Measurements from ENCODE around the gene GDPD1. TPM values are rescaled to one million over a fixed set of nuclear protein-coding genes. Genes with fewer than 3 reads are reported as not detected.

The GDPD1 gene
- total and polyA plus RNA-seq, 2 donors from 2014 or later: 2.5 to 2.8 TPM

DNA sequence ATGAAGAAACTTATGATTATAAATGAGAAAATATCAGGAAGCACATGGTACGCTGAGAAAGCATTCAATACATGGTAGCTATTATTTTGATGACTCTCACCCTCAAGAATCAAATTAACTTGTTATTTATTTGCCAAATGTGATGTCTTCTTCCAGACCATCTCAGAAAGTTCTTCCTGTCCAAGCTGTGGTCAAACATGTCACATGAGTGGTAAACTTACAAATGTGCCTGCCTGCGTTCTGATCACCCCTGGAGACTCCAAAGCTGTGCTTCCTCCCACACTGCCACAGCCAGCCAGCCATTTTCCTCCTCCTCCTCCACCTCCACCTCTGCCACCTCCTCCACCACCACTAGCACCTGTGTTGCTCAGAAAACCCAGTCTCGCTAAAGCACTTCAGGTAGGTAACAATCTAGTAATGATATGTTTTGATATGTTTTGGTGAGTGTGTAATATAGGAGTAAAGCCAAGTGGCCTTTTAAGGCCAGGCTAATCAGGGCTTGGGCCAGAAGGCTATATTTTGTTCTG is 26.9 kb upstream of the GDPD1 start:
- intact Hi-C loops (cut with DNase I): no loop called here
- no peak overlapping the region for H3K27ac ChIP-seq (ENCODE audit: low read depth in 2 of 2, low read length in 2 of 2)
- H3K9ac ChIP-seq (ENCODE audit: low read length in 3 of 3): no peak overlapping the region
- FAIRE-seq: no peak
- no peaks in the 10 kb centered on the region for H3K27me3 ChIP-seq (ENCODE audit: control insufficient read depth, insufficient read depth, low read length)
- no peaks in the 10 kb centered on the region for H3K4me1 ChIP-seq (ENCODE audit: control insufficient read depth in 2 of 3, insufficient read depth in 2 of 3, low read depth in 1 of 3, low read length in 3 of 3)
- H3K9me3 ChIP-seq (ENCODE audit: control insufficient read depth in 2 of 3, insufficient read depth in 1 of 3, low read length in 3 of 3): no peaks in the 10 kb centered on the region
- H3K4me3 ChIP-seq (ENCODE audit: low read length in 3 of 3): no peak overlapping the region
- TF ChIP-seq, protein P1, sequence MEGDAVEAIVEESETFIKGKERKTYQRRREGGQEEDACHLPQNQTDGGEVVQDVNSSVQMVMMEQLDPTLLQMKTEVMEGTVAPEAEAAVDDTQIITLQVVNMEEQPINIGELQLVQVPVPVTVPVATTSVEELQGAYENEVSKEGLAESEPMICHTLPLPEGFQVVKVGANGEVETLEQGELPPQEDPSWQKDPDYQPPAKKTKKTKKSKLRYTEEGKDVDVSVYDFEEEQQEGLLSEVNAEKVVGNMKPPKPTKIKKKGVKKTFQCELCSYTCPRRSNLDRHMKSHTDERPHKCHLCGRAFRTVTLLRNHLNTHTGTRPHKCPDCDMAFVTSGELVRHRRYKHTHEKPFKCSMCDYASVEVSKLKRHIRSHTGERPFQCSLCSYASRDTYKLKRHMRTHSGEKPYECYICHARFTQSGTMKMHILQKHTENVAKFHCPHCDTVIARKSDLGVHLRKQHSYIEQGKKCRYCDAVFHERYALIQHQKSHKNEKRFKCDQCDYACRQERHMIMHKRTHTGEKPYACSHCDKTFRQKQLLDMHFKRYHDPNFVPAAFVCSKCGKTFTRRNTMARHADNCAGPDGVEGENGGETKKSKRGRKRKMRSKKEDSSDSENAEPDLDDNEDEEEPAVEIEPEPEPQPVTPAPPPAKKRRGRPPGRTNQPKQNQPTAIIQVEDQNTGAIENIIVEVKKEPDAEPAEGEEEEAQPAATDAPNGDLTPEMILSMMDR (IDR thresholded peaks at IDR 0.05; ENCODE audit: borderline replicate concordance, extremely low read depth, insufficient read depth): no peak
- DNase-seq: no peak
- no peaks in the 10 kb centered on the region for H3K36me3 ChIP-seq (ENCODE audit: control insufficient read depth in 2 of 3, insufficient read depth in 3 of 3, low read length in 3 of 3)

DNA sequence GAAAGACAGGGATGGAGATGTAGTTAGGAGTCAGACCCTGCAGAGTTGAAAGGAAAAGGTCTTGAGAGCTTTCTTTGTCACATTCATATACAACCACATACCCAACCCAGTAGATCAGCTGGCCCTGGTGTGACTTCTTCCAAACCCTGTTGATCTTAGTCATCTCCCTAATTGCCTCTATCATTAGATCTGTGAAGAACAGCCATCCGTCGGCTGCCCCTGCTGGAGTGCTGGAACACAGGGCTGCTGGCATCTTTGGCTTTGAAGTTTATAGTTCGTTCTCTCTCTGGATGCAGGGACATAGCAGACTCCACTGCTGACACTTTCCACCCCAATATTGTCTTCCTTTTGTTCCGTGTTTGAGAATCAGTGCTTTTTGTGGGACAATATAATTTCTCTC is 20.9 kb upstream of the GDPD1 start:
- DNase-seq (no peak), FAIRE-seq (no peak)
- H3K27me3 ChIP-seq (ENCODE audit: control insufficient read depth, insufficient read depth, low read length): no peaks in the 10 kb centered on the region
- intact Hi-C loops (cut with DNase I): no loop called here
- no peak overlapping the region for H3K9ac ChIP-seq (ENCODE audit: low read length in 3 of 3)
- no peak overlapping the region for H3K4me3 ChIP-seq (ENCODE audit: low read length in 3 of 3)
- H3K27ac ChIP-seq (ENCODE audit: low read depth in 2 of 2, low read length in 2 of 2): no peak overlapping the region
- H3K4me1 ChIP-seq (ENCODE audit: control insufficient read depth in 2 of 3, insufficient read depth in 2 of 3, low read depth in 1 of 3, low read length in 3 of 3): no peaks in the 10 kb centered on the region
- no peaks in the 10 kb centered on the region for H3K36me3 ChIP-seq (ENCODE audit: control insufficient read depth in 2 of 3, insufficient read depth in 3 of 3, low read length in 3 of 3)
- H3K9me3 ChIP-seq (ENCODE audit: control insufficient read depth in 2 of 3, insufficient read depth in 1 of 3, low read length in 3 of 3): no peaks in the 10 kb centered on the region
- TF ChIP-seq, protein P1 (IDR thresholded peaks at IDR 0.05; ENCODE audit: borderline replicate concordance, extremely low read depth, insufficient read depth): no peak

DNA sequence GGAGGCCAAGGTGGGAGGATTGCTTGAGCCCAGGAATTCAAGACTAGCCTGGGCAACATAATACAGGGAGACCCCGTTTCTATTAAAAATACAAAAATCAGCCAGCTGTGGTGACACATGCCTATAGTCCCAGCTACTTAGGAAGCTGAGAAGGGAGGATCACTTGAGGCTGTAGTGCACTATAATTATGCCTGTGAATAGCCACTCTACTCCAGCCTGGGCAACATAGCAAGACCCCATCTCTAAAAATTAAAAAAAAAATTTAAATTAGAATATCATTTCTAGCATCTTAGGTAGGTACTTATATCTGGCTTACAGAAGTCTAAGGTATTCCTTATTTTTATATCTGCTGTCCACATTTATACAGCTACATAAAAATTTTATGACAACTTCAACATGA is 18.0 kb upstream of the GDPD1 start:
- Histone ChIP-seq H3K9ac (ENCODE audit: low read length in 3 of 3) (no peak overlapping the region), H3K9me3 (ENCODE audit: control insufficient read depth in 2 of 3, insufficient read depth in 1 of 3, low read length in 3 of 3) (no peaks in the 10 kb centered on the region), H3K36me3 (ENCODE audit: control insufficient read depth in 2 of 3, insufficient read depth in 3 of 3, low read length in 3 of 3) (no peaks in the 10 kb centered on the region), H3K4me1 (ENCODE audit: control insufficient read depth in 2 of 3, insufficient read depth in 2 of 3, low read depth in 1 of 3, low read length in 3 of 3) (no peaks in the 10 kb centered on the region), H3K27ac (ENCODE audit: low read depth in 2 of 2, low read length in 2 of 2) (no peak overlapping the region), H3K4me3 (ENCODE audit: low read length in 3 of 3) (no peak overlapping the region), H3K27me3 (ENCODE audit: control insufficient read depth, insufficient read depth, low read length) (no peaks in the 10 kb centered on the region)
- intact Hi-C loops (cut with DNase I): no loop called here
- FAIRE-seq (no peak), DNase-seq (no peak)
- TF ChIP-seq, protein P1 (IDR thresholded peaks at IDR 0.05; ENCODE audit: borderline replicate concordance, extremely low read depth, insufficient read depth): no peak

DNA sequence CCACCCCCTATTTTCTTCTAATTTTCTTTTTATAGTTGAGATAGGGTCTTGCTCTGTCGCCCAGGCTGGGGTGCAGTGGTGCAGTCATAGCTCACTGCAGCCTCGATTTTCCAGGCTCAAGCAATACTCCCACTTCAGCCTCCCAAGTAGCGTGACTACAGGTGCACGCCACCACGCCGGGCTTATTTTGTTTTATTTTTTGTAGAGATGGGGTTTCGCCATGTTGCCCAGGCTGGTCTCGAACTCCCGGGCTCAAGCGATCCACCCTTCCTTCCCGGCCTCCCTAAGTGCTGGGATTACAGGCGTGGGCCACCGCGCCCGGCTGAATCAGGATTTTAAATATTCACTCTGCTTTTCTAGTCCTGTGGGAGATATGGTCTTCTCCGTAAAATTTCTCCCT is 941 bp upstream of the GDPD1 start:
- H3K27ac ChIP-seq (ENCODE audit: low read depth in 2 of 2, low read length in 2 of 2): no peak overlapping the region
- intact Hi-C loops (cut with DNase I): no loop called here
- FAIRE-seq (no peak), DNase-seq (peak in 1 of 5 donors; percentile 43)
- no peak overlapping the region for H3K9ac ChIP-seq (ENCODE audit: low read length in 3 of 3)
- TF ChIP-seq, protein P1 (IDR thresholded peaks at IDR 0.05; ENCODE audit: borderline replicate concordance, extremely low read depth, insufficient read depth): no peak
- H3K4me1 ChIP-seq (ENCODE audit: control insufficient read depth in 2 of 3, insufficient read depth in 2 of 3, low read depth in 1 of 3, low read length in 3 of 3): no peaks in the 10 kb centered on the region
- no peaks in the 10 kb centered on the region for H3K9me3 ChIP-seq (ENCODE audit: control insufficient read depth in 2 of 3, insufficient read depth in 1 of 3, low read length in 3 of 3)
- no peak overlapping the region for H3K4me3 ChIP-seq (ENCODE audit: low read length in 3 of 3)
- H3K27me3 ChIP-seq (ENCODE audit: control insufficient read depth, insufficient read depth, low read length): no peaks in the 10 kb centered on the region
- H3K36me3 ChIP-seq (ENCODE audit: control insufficient read depth in 2 of 3, insufficient read depth in 3 of 3, low read length in 3 of 3): no peaks in the 10 kb centered on the region

Measured in kidney (tissue), 14 donors.